HEK293 (cell line): ENCODE data around the gene TRMT1L.

ENCODE experiments used
- GLIS1 ChIP-seq: fragments of 450-650 bp; formaldehyde crosslinking; IDR thresholded peaks from 2 replicates; pipeline ENCODE4 v1.5.1; 2016; ENCODE audit warnings: missing biosample characterization, missing genetic modification characterization
- KLF1 ChIP-seq: fragments of 450-650 bp; formaldehyde crosslinking; IDR thresholded peaks from 2 replicates; pipeline ENCODE4 v1.5.1; 2016; ENCODE audit warnings: missing biosample characterization, missing genetic modification characterization
- KLF10 ChIP-seq: fragments of 450-650 bp; IDR thresholded peaks from 2 replicates; pipeline ENCODE4 v1.5.1; 2018; ENCODE audit warnings: missing biosample characterization, mild to moderate bottlenecking, missing genetic modification characterization
- KLF16 ChIP-seq: fragments of 450-650 bp; formaldehyde crosslinking; IDR thresholded peaks from 2 replicates; pipeline ENCODE4 v1.5.1; 2017; ENCODE audit warnings: missing biosample characterization, missing genetic modification characterization
- SP3 ChIP-seq: fragments of 450-650 bp; formaldehyde crosslinking; IDR thresholded peaks from 2 replicates; pipeline ENCODE4 v1.5.1; 2016; ENCODE audit warnings: missing biosample characterization, missing genetic modification characterization
- ZBTB20 ChIP-seq: fragments of 450-650 bp; formaldehyde crosslinking; IDR thresholded peaks from 2 replicates; pipeline ENCODE4 v1.5.1; 2016; ENCODE audit warnings: missing biosample characterization, missing genetic modification characterization
- ZNF121 ChIP-seq: fragments of 450-650 bp; formaldehyde crosslinking; IDR thresholded peaks from 2 replicates; pipeline ENCODE4 v1.5.1; 2016; ENCODE audit warnings: missing biosample characterization, missing genetic modification characterization
- ZNF292 ChIP-seq: fragments of 450-650 bp; formaldehyde crosslinking; IDR thresholded peaks from 2 replicates; pipeline ENCODE4 v1.5.1; 2016; ENCODE audit warnings: low read depth, missing biosample characterization, missing genetic modification characterization, borderline replicate concordance
- ZNF324 ChIP-seq: fragments of 450-650 bp; formaldehyde crosslinking; IDR thresholded peaks from 2 replicates; pipeline ENCODE4 v1.5.1; 2016; ENCODE audit warnings: missing biosample characterization, missing genetic modification characterization
- ZNF433 ChIP-seq: fragments of 450-650 bp; formaldehyde crosslinking; IDR thresholded peaks from 2 replicates; pipeline ENCODE4 v1.5.1; 2016; ENCODE audit warnings: missing biosample characterization, missing genetic modification characterization, low read depth
- ZNF610 ChIP-seq: fragments of 450-650 bp; formaldehyde crosslinking; IDR thresholded peaks from 2 replicates; pipeline ENCODE4 v1.5.1; 2016; ENCODE audit warnings: missing biosample characterization, missing genetic modification characterization, borderline replicate concordance
- ZNF76 ChIP-seq: fragments of 450-650 bp; formaldehyde crosslinking; IDR thresholded peaks from 2 replicates; pipeline ENCODE4; 2016; ENCODE audit warnings: low read depth, missing biosample characterization, missing genetic modification characterization, borderline replicate concordance
- ZNF776 ChIP-seq: fragments of 450-650 bp; formaldehyde crosslinking; IDR thresholded peaks from 2 replicates; pipeline ENCODE4 v1.5.0; 2017; ENCODE audit warnings: missing biosample characterization, missing genetic modification characterization, borderline replicate concordance
- TF ChIP-seq, protein P1 (sequence below): sonication (generic); formaldehyde crosslinking; IDR thresholded peaks from 2 replicates; pipeline ENCODE4 v1.8.1; 2022; ENCODE audit warnings: mild to moderate bottlenecking, moderate library complexity, missing genetic modification reagents
- TF ChIP-seq, protein P2 (sequence below): fragments of 450-650 bp; IDR thresholded peaks from 2 replicates; pipeline ENCODE4 v1.5.1; 2018; ENCODE audit warnings: missing biosample characterization, mild to moderate bottlenecking, missing genetic modification characterization
- TF ChIP-seq, protein P3 (sequence below): fragments of 450-650 bp; formaldehyde crosslinking; IDR thresholded peaks from 2 replicates; pipeline ENCODE4 v1.5.1; 2017; ENCODE audit warnings: missing biosample characterization, missing genetic modification characterization
- TF ChIP-seq, protein P4 (sequence below): fragments of 450-650 bp; formaldehyde crosslinking; conservative IDR thresholded peaks from 2 replicates; pipeline ENCODE4 v1.5.1; 2016; ENCODE audit warnings: low read depth, missing biosample characterization, missing genetic modification characterization
- TF ChIP-seq, protein P5 (sequence below): fragments of 450-650 bp; formaldehyde crosslinking; IDR thresholded peaks from 2 replicates; pipeline ENCODE4 v1.5.1; 2017; ENCODE audit warnings: missing biosample characterization, missing genetic modification characterization
- TF ChIP-seq, protein P6 (sequence below): fragments of 450-650 bp; formaldehyde crosslinking; IDR thresholded peaks from 2 replicates; pipeline ENCODE4 v1.5.1; 2016; ENCODE audit warnings: missing biosample characterization, missing genetic modification characterization
- TF ChIP-seq, protein P7 (sequence below): fragments of 450-650 bp; formaldehyde crosslinking; IDR thresholded peaks from 2 replicates; pipeline ENCODE4 v1.5.1; 2016; ENCODE audit warnings: missing biosample characterization, missing genetic modification characterization

The TRMT1L gene

DNA sequence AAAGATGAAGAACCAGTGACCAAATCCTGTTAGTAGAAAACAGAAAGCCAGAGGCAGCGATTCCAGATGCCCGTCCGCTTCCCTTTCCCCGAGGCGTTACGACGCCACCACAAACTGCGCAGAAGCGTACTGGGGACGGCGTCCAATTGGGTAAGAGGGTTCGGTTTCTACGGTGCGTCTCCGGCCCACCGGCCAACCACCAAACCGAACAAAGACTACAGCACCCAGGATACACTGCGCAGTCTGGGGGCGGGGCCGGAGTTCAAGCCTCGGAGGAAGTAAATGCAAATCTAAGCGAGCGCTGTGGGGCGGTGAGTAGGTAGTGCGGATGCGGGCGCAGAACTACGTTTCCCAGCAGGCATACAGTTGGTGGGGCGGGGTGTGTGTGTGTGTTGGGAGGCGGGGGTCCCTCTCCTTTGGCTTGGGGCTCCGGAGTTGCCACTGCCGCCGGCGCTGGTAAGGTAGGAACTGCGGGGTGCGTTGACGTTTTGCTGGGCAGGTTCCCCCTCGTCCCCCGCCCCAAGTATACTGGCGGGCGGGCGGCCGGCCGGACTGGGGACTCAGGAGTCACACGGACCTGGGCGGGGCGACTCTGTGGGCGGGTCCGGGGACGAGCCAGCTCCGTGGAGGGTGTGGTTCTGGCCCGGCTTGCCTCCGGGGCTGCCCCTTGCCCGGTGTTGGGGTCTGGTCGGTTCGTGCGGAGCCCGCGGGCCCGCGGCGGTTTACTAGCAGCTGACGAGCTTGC, at the start of gene TRMT1L, which contains the start of gene SWT1 (continued):
- TF ChIP-seq, protein P1, sequence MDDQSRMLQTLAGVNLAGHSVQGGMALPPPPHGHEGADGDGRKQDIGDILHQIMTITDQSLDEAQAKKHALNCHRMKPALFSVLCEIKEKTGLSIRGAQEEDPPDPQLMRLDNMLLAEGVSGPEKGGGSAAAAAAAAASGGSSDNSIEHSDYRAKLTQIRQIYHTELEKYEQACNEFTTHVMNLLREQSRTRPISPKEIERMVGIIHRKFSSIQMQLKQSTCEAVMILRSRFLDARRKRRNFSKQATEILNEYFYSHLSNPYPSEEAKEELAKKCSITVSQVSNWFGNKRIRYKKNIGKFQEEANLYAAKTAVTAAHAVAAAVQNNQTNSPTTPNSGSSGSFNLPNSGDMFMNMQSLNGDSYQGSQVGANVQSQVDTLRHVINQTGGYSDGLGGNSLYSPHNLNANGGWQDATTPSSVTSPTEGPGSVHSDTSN (CRISPR knock-in tag), result no peak
- TF ChIP-seq KLF1 (tag by site-specific recombination) (peak; percentile 94), ZNF776 (no peak), KLF16 (tag by site-specific recombination) (peak; percentile 95), SP3 (tag by site-specific recombination) (peak; percentile 100), ZNF121 (no peak), GLIS1 (tag by site-specific recombination) (peak; percentile 62; the same call in 1 of the 2 replicates), ZNF292 (no peak), ZNF433 (tag by site-specific recombination) (no peak), ZBTB20 (tag by site-specific recombination) (peak; percentile 82), ZNF610 (tag by site-specific recombination) (no peak), ZNF76 (tag by site-specific recombination) (peak; percentile 95), KLF10 (tag by site-specific recombination) (peak; percentile 84), ZNF324 (tag by site-specific recombination) (peak; percentile 40; the same call in 1 of the 2 replicates)
- TF ChIP-seq, protein P2, sequence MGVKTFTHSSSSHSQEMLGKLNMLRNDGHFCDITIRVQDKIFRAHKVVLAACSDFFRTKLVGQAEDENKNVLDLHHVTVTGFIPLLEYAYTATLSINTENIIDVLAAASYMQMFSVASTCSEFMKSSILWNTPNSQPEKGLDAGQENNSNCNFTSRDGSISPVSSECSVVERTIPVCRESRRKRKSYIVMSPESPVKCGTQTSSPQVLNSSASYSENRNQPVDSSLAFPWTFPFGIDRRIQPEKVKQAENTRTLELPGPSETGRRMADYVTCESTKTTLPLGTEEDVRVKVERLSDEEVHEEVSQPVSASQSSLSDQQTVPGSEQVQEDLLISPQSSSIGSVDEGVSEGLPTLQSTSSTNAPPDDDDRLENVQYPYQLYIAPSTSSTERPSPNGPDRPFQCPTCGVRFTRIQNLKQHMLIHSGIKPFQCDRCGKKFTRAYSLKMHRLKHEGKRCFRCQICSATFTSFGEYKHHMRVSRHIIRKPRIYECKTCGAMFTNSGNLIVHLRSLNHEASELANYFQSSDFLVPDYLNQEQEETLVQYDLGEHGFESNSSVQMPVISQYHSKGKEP (tag by site-specific recombination), result peak; percentile 14; the same call in 1 of the 2 replicates
- TF ChIP-seq, protein P3, sequence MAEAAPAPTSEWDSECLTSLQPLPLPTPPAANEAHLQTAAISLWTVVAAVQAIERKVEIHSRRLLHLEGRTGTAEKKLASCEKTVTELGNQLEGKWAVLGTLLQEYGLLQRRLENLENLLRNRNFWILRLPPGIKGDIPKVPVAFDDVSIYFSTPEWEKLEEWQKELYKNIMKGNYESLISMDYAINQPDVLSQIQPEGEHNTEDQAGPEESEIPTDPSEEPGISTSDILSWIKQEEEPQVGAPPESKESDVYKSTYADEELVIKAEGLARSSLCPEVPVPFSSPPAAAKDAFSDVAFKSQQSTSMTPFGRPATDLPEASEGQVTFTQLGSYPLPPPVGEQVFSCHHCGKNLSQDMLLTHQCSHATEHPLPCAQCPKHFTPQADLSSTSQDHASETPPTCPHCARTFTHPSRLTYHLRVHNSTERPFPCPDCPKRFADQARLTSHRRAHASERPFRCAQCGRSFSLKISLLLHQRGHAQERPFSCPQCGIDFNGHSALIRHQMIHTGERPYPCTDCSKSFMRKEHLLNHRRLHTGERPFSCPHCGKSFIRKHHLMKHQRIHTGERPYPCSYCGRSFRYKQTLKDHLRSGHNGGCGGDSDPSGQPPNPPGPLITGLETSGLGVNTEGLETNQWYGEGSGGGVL (tag by site-specific recombination), result peak; percentile 86
- TF ChIP-seq, protein P4, sequence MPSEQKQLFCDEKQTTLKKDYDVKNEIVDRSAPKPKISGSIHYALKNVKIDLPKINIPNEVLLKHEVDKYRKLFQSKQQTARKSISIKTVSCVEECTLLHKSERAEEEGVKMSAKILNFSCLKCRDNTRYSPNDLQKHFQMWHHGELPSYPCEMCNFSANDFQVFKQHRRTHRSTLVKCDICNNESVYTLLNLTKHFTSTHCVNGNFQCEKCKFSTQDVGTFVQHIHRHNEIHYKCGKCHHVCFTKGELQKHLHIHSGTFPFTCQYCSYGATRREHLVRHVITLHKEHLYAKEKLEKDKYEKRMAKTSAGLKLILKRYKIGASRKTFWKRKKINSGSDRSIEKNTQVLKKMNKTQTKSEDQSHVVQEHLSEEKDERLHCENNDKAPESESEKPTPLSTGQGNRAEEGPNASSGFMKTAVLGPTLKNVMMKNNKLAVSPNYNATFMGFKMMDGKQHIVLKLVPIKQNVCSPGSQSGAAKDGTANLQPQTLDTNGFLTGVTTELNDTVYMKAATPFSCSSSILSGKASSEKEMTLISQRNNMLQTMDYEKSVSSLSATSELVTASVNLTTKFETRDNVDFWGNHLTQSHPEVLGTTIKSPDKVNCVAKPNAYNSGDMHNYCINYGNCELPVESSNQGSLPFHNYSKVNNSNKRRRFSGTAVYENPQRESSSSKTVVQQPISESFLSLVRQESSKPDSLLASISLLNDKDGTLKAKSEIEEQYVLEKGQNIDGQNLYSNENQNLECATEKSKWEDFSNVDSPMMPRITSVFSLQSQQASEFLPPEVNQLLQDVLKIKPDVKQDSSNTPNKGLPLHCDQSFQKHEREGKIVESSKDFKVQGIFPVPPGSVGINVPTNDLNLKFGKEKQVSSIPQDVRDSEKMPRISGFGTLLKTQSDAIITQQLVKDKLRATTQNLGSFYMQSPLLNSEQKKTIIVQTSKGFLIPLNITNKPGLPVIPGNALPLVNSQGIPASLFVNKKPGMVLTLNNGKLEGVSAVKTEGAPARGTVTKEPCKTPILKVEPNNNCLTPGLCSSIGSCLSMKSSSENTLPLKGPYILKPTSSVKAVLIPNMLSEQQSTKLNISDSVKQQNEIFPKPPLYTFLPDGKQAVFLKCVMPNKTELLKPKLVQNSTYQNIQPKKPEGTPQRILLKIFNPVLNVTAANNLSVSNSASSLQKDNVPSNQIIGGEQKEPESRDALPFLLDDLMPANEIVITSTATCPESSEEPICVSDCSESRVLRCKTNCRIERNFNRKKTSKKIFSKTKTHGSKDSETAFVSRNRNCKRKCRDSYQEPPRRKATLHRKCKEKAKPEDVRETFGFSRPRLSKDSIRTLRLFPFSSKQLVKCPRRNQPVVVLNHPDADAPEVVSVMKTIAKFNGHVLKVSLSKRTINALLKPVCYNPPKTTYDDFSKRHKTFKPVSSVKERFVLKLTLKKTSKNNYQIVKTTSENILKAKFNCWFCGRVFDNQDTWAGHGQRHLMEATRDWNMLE (tag by site-specific recombination), result no peak; the same call in 1 of the 2 replicates
- TF ChIP-seq, protein P5, sequence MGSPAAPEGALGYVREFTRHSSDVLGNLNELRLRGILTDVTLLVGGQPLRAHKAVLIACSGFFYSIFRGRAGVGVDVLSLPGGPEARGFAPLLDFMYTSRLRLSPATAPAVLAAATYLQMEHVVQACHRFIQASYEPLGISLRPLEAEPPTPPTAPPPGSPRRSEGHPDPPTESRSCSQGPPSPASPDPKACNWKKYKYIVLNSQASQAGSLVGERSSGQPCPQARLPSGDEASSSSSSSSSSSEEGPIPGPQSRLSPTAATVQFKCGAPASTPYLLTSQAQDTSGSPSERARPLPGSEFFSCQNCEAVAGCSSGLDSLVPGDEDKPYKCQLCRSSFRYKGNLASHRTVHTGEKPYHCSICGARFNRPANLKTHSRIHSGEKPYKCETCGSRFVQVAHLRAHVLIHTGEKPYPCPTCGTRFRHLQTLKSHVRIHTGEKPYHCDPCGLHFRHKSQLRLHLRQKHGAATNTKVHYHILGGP (tag by site-specific recombination), result no peak
- TF ChIP-seq, protein P6, sequence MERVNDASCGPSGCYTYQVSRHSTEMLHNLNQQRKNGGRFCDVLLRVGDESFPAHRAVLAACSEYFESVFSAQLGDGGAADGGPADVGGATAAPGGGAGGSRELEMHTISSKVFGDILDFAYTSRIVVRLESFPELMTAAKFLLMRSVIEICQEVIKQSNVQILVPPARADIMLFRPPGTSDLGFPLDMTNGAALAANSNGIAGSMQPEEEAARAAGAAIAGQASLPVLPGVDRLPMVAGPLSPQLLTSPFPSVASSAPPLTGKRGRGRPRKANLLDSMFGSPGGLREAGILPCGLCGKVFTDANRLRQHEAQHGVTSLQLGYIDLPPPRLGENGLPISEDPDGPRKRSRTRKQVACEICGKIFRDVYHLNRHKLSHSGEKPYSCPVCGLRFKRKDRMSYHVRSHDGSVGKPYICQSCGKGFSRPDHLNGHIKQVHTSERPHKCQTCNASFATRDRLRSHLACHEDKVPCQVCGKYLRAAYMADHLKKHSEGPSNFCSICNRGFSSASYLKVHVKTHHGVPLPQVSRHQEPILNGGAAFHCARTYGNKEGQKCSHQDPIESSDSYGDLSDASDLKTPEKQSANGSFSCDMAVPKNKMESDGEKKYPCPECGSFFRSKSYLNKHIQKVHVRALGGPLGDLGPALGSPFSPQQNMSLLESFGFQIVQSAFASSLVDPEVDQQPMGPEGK (tag by site-specific recombination), result peak; percentile 98
- TF ChIP-seq, protein P7, sequence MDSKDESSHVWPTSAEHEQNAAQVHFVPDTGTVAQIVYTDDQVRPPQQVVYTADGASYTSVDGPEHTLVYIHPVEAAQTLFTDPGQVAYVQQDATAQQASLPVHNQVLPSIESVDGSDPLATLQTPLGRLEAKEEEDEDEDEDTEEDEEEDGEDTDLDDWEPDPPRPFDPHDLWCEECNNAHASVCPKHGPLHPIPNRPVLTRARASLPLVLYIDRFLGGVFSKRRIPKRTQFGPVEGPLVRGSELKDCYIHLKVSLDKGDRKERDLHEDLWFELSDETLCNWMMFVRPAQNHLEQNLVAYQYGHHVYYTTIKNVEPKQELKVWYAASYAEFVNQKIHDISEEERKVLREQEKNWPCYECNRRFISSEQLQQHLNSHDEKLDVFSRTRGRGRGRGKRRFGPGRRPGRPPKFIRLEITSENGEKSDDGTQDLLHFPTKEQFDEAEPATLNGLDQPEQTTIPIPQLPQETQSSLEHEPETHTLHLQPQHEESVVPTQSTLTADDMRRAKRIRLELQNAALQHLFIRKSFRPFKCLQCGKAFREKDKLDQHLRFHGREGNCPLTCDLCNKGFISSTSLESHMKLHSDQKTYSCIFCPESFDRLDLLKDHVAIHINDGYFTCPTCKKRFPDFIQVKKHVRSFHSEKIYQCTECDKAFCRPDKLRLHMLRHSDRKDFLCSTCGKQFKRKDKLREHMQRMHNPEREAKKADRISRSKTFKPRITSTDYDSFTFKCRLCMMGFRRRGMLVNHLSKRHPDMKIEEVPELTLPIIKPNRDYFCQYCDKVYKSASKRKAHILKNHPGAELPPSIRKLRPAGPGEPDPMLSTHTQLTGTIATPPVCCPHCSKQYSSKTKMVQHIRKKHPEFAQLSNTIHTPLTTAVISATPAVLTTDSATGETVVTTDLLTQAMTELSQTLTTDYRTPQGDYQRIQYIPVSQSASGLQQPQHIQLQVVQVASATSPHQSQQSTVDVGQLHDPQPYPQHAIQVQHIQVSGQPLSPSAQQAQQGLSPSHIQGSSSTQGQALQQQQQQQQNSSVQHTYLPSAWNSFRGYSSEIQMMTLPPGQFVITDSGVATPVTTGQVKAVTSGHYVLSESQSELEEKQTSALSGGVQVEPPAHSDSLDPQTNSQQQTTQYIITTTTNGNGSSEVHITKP, result peak; percentile 89
